Neural cell (in vitro differentiated cells): ENCODE measurements around the gene SDK1. TPM values are rescaled to one million over a fixed set of nuclear protein-coding genes. Genes with fewer than 3 reads are reported as not detected.

Experiments
- H2AFZ ChIP-seq: fragments of 200-600, 300-800 bp; sonication (generic), shearing (Covaris generic); 2 replicates; pipeline ENCODE4 v1.6.0; 2014; ENCODE audit warnings: low read depth, mild to moderate bottlenecking, antibody characterized with exemption, low read length, moderate library complexity
- H3F3A ChIP-seq: fragments of 200-600 bp; shearing (Covaris generic); 2 replicates; pipeline ENCODE4 v1.6.1; 2016; ENCODE audit warnings: mild to moderate bottlenecking, moderate library complexity, mixed read lengths, antibody characterized with exemption, low read length; ENCODE audit not compliant: insufficient read depth, poor library complexity, severe bottlenecking
- H3K27ac ChIP-seq: fragments of 200-600, 300-800 bp; sonication (generic), shearing (Covaris generic); 2 replicates; pipeline ENCODE4 v1.5.1; 2014; ENCODE audit warnings: mild to moderate bottlenecking, low read length, moderate library complexity
- H3K27me3 ChIP-seq: fragments of 300-800, 200-600 bp; sonication (generic), shearing (Covaris generic); 2 replicates; pipeline ENCODE4 v1.6.0; 2014; ENCODE audit warnings: mild to moderate bottlenecking, low read depth, low read length, moderate library complexity; ENCODE audit not compliant: insufficient read depth
- H3K36me3 ChIP-seq: fragments of 300-800, 200-600 bp; sonication (generic), shearing (Covaris generic); 2 replicates; pipeline ENCODE4 v1.5.1; 2014; ENCODE audit warnings: mild to moderate bottlenecking, antibody characterized with exemption, low read length, moderate library complexity; ENCODE audit not compliant: insufficient read depth
- H3K4me2 ChIP-seq: fragments of 300-800, 200-600 bp; sonication (generic), shearing (Covaris generic); 2 replicates; pipeline ENCODE4 v1.6.0; 2014; ENCODE audit warnings: mild to moderate bottlenecking, low read length
- H3K4me3 ChIP-seq: fragments of 300-800, 200-600 bp; sonication (generic), shearing (Covaris generic); 2 replicates; pipeline ENCODE4 v1.5.1; 2014; ENCODE audit warnings: mild to moderate bottlenecking, low read length, moderate library complexity
- H3K79me2 ChIP-seq: fragments of 200-600 bp; shearing (Covaris generic); replicated peaks from 2 replicates; pipeline ENCODE4 v1.6.0; 2014; ENCODE audit warnings: mild to moderate bottlenecking, low read length, moderate library complexity; ENCODE audit not compliant: insufficient read depth
- H3K9ac ChIP-seq: fragments of 300-800, 200-600 bp; sonication (generic), shearing (Covaris generic); 2 replicates; pipeline ENCODE4 v1.6.1; 2016; ENCODE audit warnings: mild to moderate bottlenecking, low read length, mixed read lengths
- H3K9me2 ChIP-seq: fragments of 200-600 bp; shearing (Covaris generic); 2 replicates; pipeline ENCODE4 v1.6.1; 2016; ENCODE audit warnings: mild to moderate bottlenecking, low read length, mixed read lengths; ENCODE audit not compliant: insufficient read depth
- H3K9me3 ChIP-seq: fragments of 200-600, 300-800 bp; sonication (generic), shearing (Covaris generic); 2 replicates; pipeline ENCODE4 v1.6.1; 2016; ENCODE audit warnings: mild to moderate bottlenecking, mixed run types, low read length, moderate library complexity, mixed read lengths
- H4K20me1 ChIP-seq: fragments of 200-600 bp; shearing (Covaris generic); 2 replicates; pipeline ENCODE4 v1.6.1; 2016; ENCODE audit warnings: mild to moderate bottlenecking, mixed run types; ENCODE audit not compliant: insufficient read depth
- CTCF ChIP-seq: fragments of 450-650 bp; IDR thresholded peaks from 2 replicates; pipeline ENCODE4 v1.5.1; 2014; ENCODE audit warnings: antibody characterized with exemption, mild to moderate bottlenecking, moderate library complexity; ENCODE audit not compliant: poor library complexity, severe bottlenecking
- EP300 ChIP-seq: fragments of 450-650 bp; conservative IDR thresholded peaks from 2 replicates; pipeline ENCODE4 v1.6.1; 2014; ENCODE audit warnings: antibody characterized with exemption, mild to moderate bottlenecking, moderate library complexity; ENCODE audit not compliant: poor library complexity, severe bottlenecking
- EZH2 ChIP-seq: fragments of 200-600, 300-800 bp; shearing (Covaris generic), sonication (generic); IDR thresholded peaks from 2 replicates; pipeline ENCODE4 v1.6.1; 2014; ENCODE audit warnings: antibody characterized with exemption, low read length, borderline replicate concordance, mild to moderate bottlenecking; ENCODE audit not compliant: insufficient read depth, poor library complexity, severe bottlenecking
- MXI1 ChIP-seq: fragments of 450-650 bp; conservative IDR thresholded peaks from 2 replicates; pipeline ENCODE4 v1.6.1; 2014; ENCODE audit warnings: antibody characterized with exemption, mild to moderate bottlenecking; ENCODE audit not compliant: poor library complexity, severe bottlenecking
- POLR2AphosphoS5 ChIP-seq: IDR thresholded peaks from 2 replicates; pipeline ENCODE4 v1.6.1; 2012
- RAD21 ChIP-seq: fragments of 450-650 bp; conservative IDR thresholded peaks from 2 replicates; pipeline ENCODE4 v1.6.1; 2014; ENCODE audit warnings: antibody characterized with exemption, mild to moderate bottlenecking, moderate library complexity
- REST ChIP-seq: IDR thresholded peaks from 2 replicates; pipeline ENCODE4 v1.6.1; 2012; ENCODE audit warnings: borderline replicate concordance
- SMC3 ChIP-seq: fragments of 450-650 bp; conservative IDR thresholded peaks from 2 replicates; pipeline ENCODE4 v1.6.1; 2014; ENCODE audit warnings: antibody characterized with exemption, mild to moderate bottlenecking, moderate library complexity; ENCODE audit not compliant: poor library complexity
- TAF1 ChIP-seq: IDR thresholded peaks from 2 replicates; pipeline ENCODE4 v1.6.1; 2012; ENCODE audit warnings: low read depth
- polyA plus RNA-seq: library from polyadenylated mRNA; depleted of rRNA; stranded (reverse); fragments of >200 nt; gene quantifications from 2 replicates; pipeline ENCODE4 v1.2.3, GENCODE V29; 2014

Gene SDK1
- polyA plus RNA-seq, 1 donor from 2014 or later: 2.7 TPM

GRCh38 chr7:3927446-3928110, 626.5 kb downstream of the SDK1 start:
- no peak overlapping the region for H3K4me2 ChIP-seq
- TF ChIP-seq EP300 (no peak), POLR2AphosphoS5 (no peak), RAD21 (no peak), EZH2 (no peak), CTCF (no peak), REST (no peak), TAF1 (no peak), MXI1 (no peak), SMC3 (no peak)

GRCh38 chr7:3928727-3929515, 627.9 kb downstream of the SDK1 start:
- H3K79me2 ChIP-seq: no peaks in the 10 kb centered on the region
- no peaks in the 10 kb centered on the region for H3K27me3 ChIP-seq
- H3K9ac ChIP-seq: no peak overlapping the region
- H3K27ac ChIP-seq: no peak overlapping the region
- no peaks in the 10 kb centered on the region for H4K20me1 ChIP-seq
- no peak overlapping the region for H2AFZ ChIP-seq
- H3K9me2 ChIP-seq: no peaks in the 10 kb centered on the region
- TF ChIP-seq EZH2 (no peak), REST (no peak), SMC3 (no peak), RAD21 (no peak), EP300 (no peak), CTCF (no peak), TAF1 (no peak), MXI1 (no peak)
- no peak overlapping the region for H3K4me3 ChIP-seq
- no peaks in the 10 kb centered on the region for H3K36me3 ChIP-seq
- no peaks in the 10 kb centered on the region for H3F3A ChIP-seq
- H3K4me2 ChIP-seq: no peak overlapping the region
- H3K9me3 ChIP-seq: no peaks in the 10 kb centered on the region

More at GRCh38 chr7:3927446-3928110, 626.5 kb downstream of the SDK1 start:
- no peaks in the 10 kb centered on the region for H3K79me2 ChIP-seq
- H3K9me3 ChIP-seq: no peaks in the 10 kb centered on the region
- H4K20me1 ChIP-seq: no peaks in the 10 kb centered on the region
- H3F3A ChIP-seq: no peaks in the 10 kb centered on the region
- no peak overlapping the region for H2AFZ ChIP-seq
- H3K36me3 ChIP-seq: no peaks in the 10 kb centered on the region
- no peaks in the 10 kb centered on the region for H3K27me3 ChIP-seq
- no peaks in the 10 kb centered on the region for H3K9me2 ChIP-seq
- no peak overlapping the region for H3K4me3 ChIP-seq
- no peak overlapping the region for H3K27ac ChIP-seq
- no peak overlapping the region for H3K9ac ChIP-seq
